GM18508 (cell line): ENCODE results near the gene PLEKHF1.

Source experiments
- ATAC-seq: cut with Tn5 transposase; IDR thresholded peaks from one replicate; pipeline ENCODE4 v1.9.1; 2021; ENCODE audit warnings: moderate number of reproducible peaks; ENCODE audit not compliant: insufficient read depth, unreplicated experiment

The PLEKHF1 gene

GRCh38 chr19:29676586-29676985 is 11.3 kb downstream of the PLEKHF1 start:
- no peak for ATAC-seq

- no peak for ATAC-seq
These were observed 11.9 kb downstream of the PLEKHF1 start for GRCh38 chr19:29677001-29677817.

GRCh38 chr19:29678484-29679106 is 13.3 kb downstream of the PLEKHF1 start:
- no peak for ATAC-seq

- ATAC-seq = no peak
These were observed 14.4 kb downstream of the PLEKHF1 start for GRCh38 chr19:29679598-29680210.

- peak; percentile 54 for ATAC-seq
These were observed 15.2 kb downstream of the PLEKHF1 start for GRCh38 chr19:29680447-29680846.

GRCh38 chr19:29680937-29681336 is 15.7 kb downstream of the PLEKHF1 start:
- ATAC-seq = no peak

- ATAC-seq = no peak
These were observed 16.4 kb downstream of the PLEKHF1 start for GRCh38 chr19:29681422-29682235.

GRCh38 chr19:29682236-29682895 is 17.1 kb downstream of the PLEKHF1 start:
- ATAC-seq = no peak

- ATAC-seq = no peak
These were observed 17.7 kb downstream of the PLEKHF1 start for GRCh38 chr19:29683009-29683408.

- no peak for ATAC-seq
These were observed 20.1 kb downstream of the PLEKHF1 start for GRCh38 chr19:29685326-29685725.

- ATAC-seq = no peak
These were observed 21.1 kb downstream of the PLEKHF1 start for GRCh38 chr19:29686285-29686805.

GRCh38 chr19:29687244-29687896 is 22.1 kb downstream of the PLEKHF1 start:
- no peak for ATAC-seq

GRCh38 chr19:29687897-29688728 is 22.9 kb downstream of the PLEKHF1 start:
- ATAC-seq = no peak

- no peak for ATAC-seq
These were observed 25.6 kb downstream of the PLEKHF1 start for GRCh38 chr19:29690842-29691241.

- ATAC-seq = no peak
These were observed 28.9 kb downstream of the PLEKHF1 start for GRCh38 chr19:29694161-29694560.

- no peak for ATAC-seq
These were observed 29.7 kb downstream of the PLEKHF1 start for GRCh38 chr19:29694669-29695627.

- ATAC-seq = no peak
These were observed 30.7 kb downstream of the PLEKHF1 start for GRCh38 chr19:29695765-29696564.
